RPMI8226 (cell line): Measurements from ENCODE around the gene UBASH3B.

Experiments
- DNase-seq: peaks from one replicate; pipeline ENCODE4 v3.0.0-alpha.2; 2015

The UBASH3B gene

GRCh38 chr11:122649116-122649515, 6.4 kb upstream of the UBASH3B start:
- DNase-seq, result no peak

GRCh38 chr11:122650619-122651018, 4.9 kb upstream of the UBASH3B start:
- no peak for DNase-seq

GRCh38 chr11:122652495-122652894, 3.0 kb upstream of the UBASH3B start:
- no peak for DNase-seq

GRCh38 chr11:122653916-122654585, 1.5 kb upstream of the UBASH3B start:
- DNase-seq, result no peak

- peak; percentile 52 for DNase-seq
These were observed 630 bp downstream of the UBASH3B start for GRCh38 chr11:122656073-122656630.

- peak; percentile 41 for DNase-seq
These were observed 1.1 kb downstream of the UBASH3B start for GRCh38 chr11:122656631-122657101.

GRCh38 chr11:122659676-122660554, 4.4 kb downstream of the UBASH3B start:
- no peak for DNase-seq

- DNase-seq, result no peak
These were observed 5.8 kb downstream of the UBASH3B start for GRCh38 chr11:122661182-122661945.

GRCh38 chr11:122663056-122663740, 7.7 kb downstream of the UBASH3B start:
- no peak for DNase-seq

- peak; percentile 32 for DNase-seq
These were observed 8.2 kb downstream of the UBASH3B start for GRCh38 chr11:122663764-122664163.

GRCh38 chr11:122664188-122664587, 8.7 kb downstream of the UBASH3B start:
- DNase-seq, result no peak

- DNase-seq, result no peak
These were observed 10.3 kb downstream of the UBASH3B start for GRCh38 chr11:122665861-122666260.

GRCh38 chr11:122666743-122667142, 11.2 kb downstream of the UBASH3B start:
- no peak for DNase-seq

- no peak for DNase-seq
These were observed 13.1 kb downstream of the UBASH3B start for GRCh38 chr11:122668562-122669090.

- no peak for DNase-seq
These were observed 14.6 kb downstream of the UBASH3B start for GRCh38 chr11:122670131-122670530.

GRCh38 chr11:122671400-122671891, 15.9 kb downstream of the UBASH3B start:
- DNase-seq, result no peak

- DNase-seq, result no peak
These were observed 17.4 kb downstream of the UBASH3B start for GRCh38 chr11:122672892-122673291.

GRCh38 chr11:122673701-122674100, 18.2 kb downstream of the UBASH3B start:
- peak; percentile 10 for DNase-seq

GRCh38 chr11:122676638-122677037, 21.1 kb downstream of the UBASH3B start:
- DNase-seq, result no peak

- DNase-seq, result no peak
These were observed 21.7 kb downstream of the UBASH3B start for GRCh38 chr11:122677256-122677655.

- no peak for DNase-seq
These were observed 22.9 kb downstream of the UBASH3B start for GRCh38 chr11:122678406-122678805.

GRCh38 chr11:122679466-122679865, 23.9 kb downstream of the UBASH3B start:
- no peak for DNase-seq
